BLaER1 (cell line): ENCODE data around the gene MAPKAPK3.

ENCODE experiments used
- H3K27ac ChIP-seq: shearing (Covaris generic); formaldehyde crosslinking; 2 replicates; pipeline ENCODE4 v1.8.1; 2022
- H3K27me3 ChIP-seq: shearing (Covaris generic); formaldehyde crosslinking; 2 replicates; pipeline ENCODE4 v1.8.1; 2022
- H3K36me3 ChIP-seq: shearing (Covaris generic); formaldehyde crosslinking; 2 replicates; pipeline ENCODE4 v1.8.1; 2022
- H3K4me1 ChIP-seq: shearing (Covaris generic); formaldehyde crosslinking; 2 replicates; pipeline ENCODE4 v1.8.1; 2022
- H3K4me2 ChIP-seq: shearing (Covaris generic); formaldehyde crosslinking; 2 replicates; pipeline ENCODE4 v1.8.1; 2022
- H3K4me3 ChIP-seq: shearing (Covaris generic); formaldehyde crosslinking; 2 replicates; pipeline ENCODE4 v1.8.1; 2022
- H3K9ac ChIP-seq: shearing (Covaris generic); formaldehyde crosslinking; 2 replicates; pipeline ENCODE4 v1.8.1; 2022
- H3K9me3 ChIP-seq: shearing (Covaris generic); formaldehyde crosslinking; 2 replicates; pipeline ENCODE4 v1.8.1; 2022
- H4K20me1 ChIP-seq: shearing (Covaris generic); formaldehyde crosslinking; 2 replicates; pipeline ENCODE4 v1.8.1; 2022
- Cebpa-rat ChIP-seq: shearing (Covaris generic); IDR thresholded peaks from 2 replicates; pipeline ENCODE4 v1.8.1; 2022

Gene MAPKAPK3

DNA sequence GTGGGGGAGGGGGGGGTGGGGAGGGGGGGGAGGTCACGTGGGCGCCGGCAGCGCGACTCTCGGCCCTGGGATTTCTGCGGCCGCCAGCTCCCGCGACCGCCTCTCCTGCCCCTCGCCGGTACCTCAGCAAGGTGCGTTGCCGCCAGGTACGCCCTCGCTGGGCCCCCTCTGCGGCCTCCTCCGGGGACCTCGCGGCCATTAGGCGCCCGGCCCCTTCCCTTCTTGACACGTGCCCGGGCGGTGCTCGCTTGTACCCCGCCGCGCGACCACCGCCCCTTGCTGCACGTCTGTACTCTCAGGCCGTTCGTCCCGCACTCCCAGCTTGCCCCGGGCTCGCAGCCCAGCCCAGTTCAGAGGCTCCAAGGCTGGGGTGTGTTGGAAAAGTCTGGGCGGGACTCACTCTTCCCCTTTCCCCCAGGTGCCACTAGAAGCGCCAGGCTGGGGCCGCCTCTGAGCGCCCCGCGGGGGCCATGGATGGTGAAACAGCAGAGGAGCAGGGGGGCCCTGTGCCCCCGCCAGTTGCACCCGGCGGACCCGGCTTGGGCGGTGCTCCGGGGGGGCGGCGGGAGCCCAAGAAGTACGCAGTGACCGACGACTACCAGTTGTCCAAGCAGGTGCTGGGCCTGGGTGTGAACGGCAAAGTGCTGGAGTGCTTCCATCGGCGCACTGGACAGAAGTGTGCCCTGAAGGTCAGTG lies at the start of gene MAPKAPK3:
MAPKAPK3 (plus strand) TSS at position 56 of the 696 bp plus-strand sequence; CDS start at position 471, 415 bp downstream.
- Histone ChIP-seq H3K4me2 (peak within 1 kb of the TSS; percentile 98), H3K4me3 (peak within 1 kb of the TSS; percentile 94), H3K9me3 (no peaks in the 10 kb centered on the region), H3K27ac (peak within 1 kb of the TSS; percentile 93), H3K36me3 (peaks cover 14% of the 10 kb centered on the region), H3K9ac (peak within 1 kb of the TSS; percentile 91), H3K27me3 (no peaks in the 10 kb centered on the region), H4K20me1 (peaks cover 14% of the 10 kb centered on the region), H3K4me1 (peaks cover 59% of the 10 kb centered on the region)
- no peak for TF ChIP-seq Cebpa-rat

DNA sequence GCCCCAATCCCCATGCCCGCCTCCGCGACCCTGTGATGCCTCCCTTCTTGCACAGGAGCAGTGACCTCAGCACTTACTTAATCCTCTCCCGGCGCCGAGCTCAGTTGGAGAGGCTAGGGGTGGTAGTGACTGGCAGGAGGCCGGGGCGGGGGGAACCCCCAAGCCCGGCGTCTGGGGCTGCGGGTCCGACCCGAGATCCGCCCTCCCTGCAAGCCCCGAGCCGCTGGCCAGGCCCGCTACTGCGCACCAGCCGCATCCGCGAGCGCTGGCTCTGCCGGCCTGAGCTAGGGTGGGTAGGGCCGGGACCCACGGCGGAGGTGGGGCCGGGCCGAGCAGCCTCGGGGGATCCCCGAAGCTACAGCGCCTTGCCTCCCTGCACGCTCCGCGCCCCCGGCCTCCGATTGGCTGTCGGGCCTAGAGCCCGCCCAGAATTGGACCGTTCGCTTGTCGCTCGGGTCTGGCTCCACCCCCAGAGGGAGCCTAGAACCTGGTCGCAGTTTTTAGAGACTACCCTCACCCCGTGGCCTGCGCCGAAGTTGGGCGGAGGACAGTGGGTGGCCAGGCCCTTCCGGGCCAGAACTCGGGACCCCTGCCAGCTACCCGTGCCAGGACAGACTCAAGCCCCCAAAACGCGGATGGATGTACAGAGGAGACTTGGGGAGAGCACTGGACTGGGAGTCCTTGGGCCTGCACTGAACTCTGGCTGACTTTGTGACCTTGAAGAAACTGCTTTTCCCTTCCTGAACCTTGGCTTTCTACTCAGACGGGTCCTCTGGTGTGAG lies 49.4 kb upstream of the MAPKAPK3 start, which contains the start of gene C3orf18:
C3orf18 (minus strand) TSS at position 362 of the 782 bp plus-strand sequence. CDS start 2,048 bp downstream, outside the sequence.
- Histone ChIP-seq H3K4me2 (peak within 1 kb of the TSS; percentile 95), H4K20me1 (no peaks in the 10 kb centered on the region), H3K9ac (peak within 1 kb of the TSS; percentile 85), H3K4me3 (peak within 1 kb of the TSS; percentile 84), H3K9me3 (no peaks in the 10 kb centered on the region), H3K27ac (peak within 1 kb of the TSS; percentile 87), H3K27me3 (no peaks in the 10 kb centered on the region; the same call in 1 of the 2 replicates), H3K4me1 (peaks cover 41% of the 10 kb centered on the region), H3K36me3 (peaks cover 13% of the 10 kb centered on the region)
- TF ChIP-seq Cebpa-rat, result no peak

DNA sequence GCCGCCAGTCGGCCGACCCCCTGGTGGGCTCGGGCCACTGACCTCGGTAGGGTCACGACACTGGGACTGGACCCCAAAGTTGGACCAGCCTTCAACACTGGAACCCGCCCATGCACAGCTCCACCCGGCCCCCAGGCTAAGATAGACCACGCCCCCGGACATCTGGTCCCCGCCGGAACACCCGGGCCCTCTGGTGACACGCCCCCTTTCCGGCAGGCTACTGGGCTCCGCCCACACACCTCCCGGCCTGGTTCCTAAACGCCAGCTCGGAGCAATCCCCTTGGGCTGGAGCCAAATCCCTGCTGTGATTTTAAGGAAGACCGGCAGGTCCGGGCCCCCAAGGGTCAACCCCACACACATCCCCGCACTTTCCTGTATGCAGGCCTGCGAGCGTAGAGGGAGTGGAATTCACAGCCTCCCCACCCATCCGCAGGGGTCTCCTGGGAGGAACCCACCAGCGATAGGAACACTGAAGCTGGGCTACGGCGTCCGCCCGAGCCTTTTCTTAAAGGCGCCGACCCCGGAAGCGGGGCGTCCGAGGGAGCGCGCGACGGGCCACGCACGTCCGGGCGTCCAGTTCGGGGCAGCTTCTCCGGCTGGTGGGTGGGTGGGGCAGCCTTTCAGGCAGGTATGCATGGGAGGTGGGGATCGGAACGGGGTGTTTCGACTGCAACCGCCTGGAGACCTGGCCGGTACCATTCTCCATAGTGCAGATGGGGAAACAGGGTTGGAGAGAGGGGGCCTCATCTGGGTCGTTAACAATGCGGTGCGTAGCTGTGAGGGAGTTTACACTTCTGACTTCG lies 47.8 kb upstream of the MAPKAPK3 start, which contains the start of gene HEMK1:
HEMK1 (plus strand) TSS at position 576 of the 803 bp plus-strand sequence. CDS start 1,583 bp downstream, outside the sequence.
- Histone ChIP-seq H3K9ac (peak within 1 kb of the TSS; percentile 85), H4K20me1 (peaks cover 6% of the 10 kb centered on the region; the same call in 1 of the 2 replicates), H3K27ac (peak within 1 kb of the TSS; percentile 87), H3K4me2 (peak within 1 kb of the TSS; percentile 95), H3K27me3 (no peaks in the 10 kb centered on the region; the same call in 1 of the 2 replicates), H3K36me3 (peaks cover 29% of the 10 kb centered on the region), H3K4me3 (peak within 1 kb of the TSS; percentile 84), H3K9me3 (no peaks in the 10 kb centered on the region), H3K4me1 (peaks cover 36% of the 10 kb centered on the region)
- TF ChIP-seq Cebpa-rat, result no peak

DNA sequence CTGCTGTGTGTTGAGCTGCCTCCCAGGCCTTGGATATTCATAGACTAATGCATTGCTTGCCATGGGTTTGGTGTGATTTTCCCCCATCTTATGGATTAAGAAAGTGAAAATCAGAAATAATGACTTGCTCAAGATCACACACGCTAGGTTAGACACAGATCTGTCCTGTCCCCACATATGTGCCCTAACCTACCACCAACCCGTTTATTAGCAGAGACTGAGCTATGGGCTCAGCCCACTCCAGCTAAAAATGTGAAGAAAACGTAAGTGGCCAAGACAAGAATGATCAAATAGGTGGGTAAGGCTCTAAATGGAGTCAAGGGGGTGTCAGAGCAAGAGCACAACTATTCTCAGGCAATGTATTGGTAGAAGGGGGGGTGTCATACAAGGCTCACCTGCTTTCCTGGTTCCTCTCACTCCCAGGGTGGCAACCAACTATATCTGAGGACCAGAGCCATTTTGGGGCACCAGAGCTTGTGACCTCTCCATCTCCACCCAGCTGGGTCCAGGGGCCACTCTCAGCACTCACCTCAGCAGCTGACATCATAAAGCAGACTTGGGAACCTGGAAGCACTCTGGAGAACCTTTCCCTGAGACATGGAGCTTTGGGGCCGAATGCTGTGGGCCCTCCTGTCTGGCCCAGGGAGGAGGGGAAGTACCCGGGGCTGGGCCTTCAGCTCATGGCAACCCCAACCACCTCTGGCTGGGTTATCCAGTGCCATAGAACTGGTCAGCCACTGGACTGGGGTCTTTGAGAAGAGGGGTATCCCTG lies 46.3 kb upstream of the MAPKAPK3 start:
- Histone ChIP-seq H3K27ac (no peak overlapping the region), H3K9me3 (no peaks in the 10 kb centered on the region), H3K4me2 (peak overlapping the region; percentile 95), H3K4me3 (peak overlapping the region; percentile 84), H3K36me3 (peaks cover 43% of the 10 kb centered on the region), H3K4me1 (peaks cover 36% of the 10 kb centered on the region), H3K9ac (peak overlapping the region; percentile 85), H4K20me1 (peaks cover 12% of the 10 kb centered on the region), H3K27me3 (no peaks in the 10 kb centered on the region; the same call in 1 of the 2 replicates)
- no peak for TF ChIP-seq Cebpa-rat

DNA sequence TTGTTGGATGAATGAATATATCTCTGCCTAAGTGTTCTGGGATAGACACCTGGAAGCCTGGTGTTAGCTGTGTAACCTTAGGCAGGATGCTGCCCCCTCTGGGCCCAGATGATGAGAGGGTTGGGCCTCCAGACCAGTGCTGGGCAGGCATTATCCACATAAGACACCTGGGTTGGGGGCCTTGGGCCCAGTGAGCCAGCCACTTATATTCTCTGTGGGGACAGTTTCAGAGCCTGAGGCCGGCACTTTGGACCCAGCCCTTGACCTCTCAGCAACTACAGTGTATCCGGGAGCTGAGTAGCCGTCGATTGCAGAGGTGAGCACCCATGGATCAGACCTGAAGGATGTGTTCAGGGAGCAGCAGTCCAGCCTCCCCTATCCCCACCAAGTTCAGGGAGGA lies 45.5 kb upstream of the MAPKAPK3 start:
- Histone ChIP-seq H3K27me3 (no peaks in the 10 kb centered on the region; the same call in 1 of the 2 replicates), H3K27ac (no peak overlapping the region), H3K4me3 (no peak overlapping the region), H3K9me3 (no peaks in the 10 kb centered on the region), H3K4me1 (peaks cover 36% of the 10 kb centered on the region), H3K9ac (no peak overlapping the region), H3K36me3 (peaks cover 51% of the 10 kb centered on the region), H4K20me1 (peaks cover 12% of the 10 kb centered on the region), H3K4me2 (no peak overlapping the region)
- no peak for TF ChIP-seq Cebpa-rat

DNA sequence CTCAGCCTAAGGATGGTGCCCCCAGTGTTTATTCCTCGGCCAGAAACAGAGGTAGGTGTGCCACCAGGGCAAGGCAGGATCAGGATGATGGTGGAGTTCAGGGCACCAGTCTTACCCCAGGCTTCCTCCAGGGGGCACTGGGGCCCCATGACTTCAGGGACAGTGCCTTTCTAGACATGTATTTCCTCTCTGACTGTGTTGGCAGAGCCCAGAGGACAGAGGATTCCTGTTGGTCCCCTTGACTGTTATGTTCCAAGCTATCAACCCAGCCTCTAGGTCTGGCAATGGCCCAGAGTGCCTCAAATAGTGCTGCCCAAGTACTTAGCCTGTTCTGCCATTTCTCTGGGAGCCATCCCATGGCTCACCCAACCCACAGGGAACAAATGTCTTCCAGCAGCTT lies 44.8 kb upstream of the MAPKAPK3 start:
- H3K36me3 ChIP-seq, result peaks cover 58% of the 10 kb centered on the region
- H3K9me3 ChIP-seq, result no peaks in the 10 kb centered on the region
- no peak for TF ChIP-seq Cebpa-rat
- H3K27me3 ChIP-seq, result no peaks in the 10 kb centered on the region; the same call in 1 of the 2 replicates
- H3K4me1 ChIP-seq, result peaks cover 31% of the 10 kb centered on the region
- H3K4me2 ChIP-seq, result no peak overlapping the region
- no peak overlapping the region for H3K9ac ChIP-seq
- 0 out of 2 replicates have a peak overlapping the region, but pooled peaks have one; percentile 18 for H3K27ac ChIP-seq
- no peak overlapping the region for H3K4me3 ChIP-seq
- H4K20me1 ChIP-seq, result peaks cover 12% of the 10 kb centered on the region

DNA sequence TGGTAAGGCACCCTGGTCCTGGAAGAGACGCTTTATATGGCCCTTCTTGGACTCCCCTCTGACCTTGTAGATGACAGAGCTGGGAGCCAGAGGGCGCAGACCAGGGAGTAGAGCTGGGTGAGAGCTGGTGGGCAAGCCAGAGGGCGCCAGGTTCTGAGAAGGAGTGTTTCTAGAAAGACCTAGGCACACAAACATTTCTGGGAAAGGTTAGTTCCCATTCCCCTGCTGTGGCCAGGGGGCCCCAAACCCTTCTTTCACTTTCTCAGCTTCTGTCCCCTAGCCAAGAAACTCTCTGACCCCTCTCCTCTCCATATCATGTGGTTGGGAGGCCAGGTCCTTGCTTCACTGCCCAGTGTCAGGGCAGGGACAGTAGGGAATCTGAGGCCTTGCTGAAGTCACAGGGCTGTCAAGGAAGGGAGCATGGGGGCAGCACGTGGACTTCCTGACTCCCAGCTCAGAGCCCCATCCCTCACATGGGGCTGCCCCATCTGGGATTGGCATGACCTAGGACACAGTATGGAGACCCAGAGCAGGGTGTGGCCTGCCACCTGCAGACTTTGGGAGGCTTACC lies 44.1 kb upstream of the MAPKAPK3 start:
- Histone ChIP-seq H3K27ac (no peak overlapping the region), H3K4me2 (no peak overlapping the region), H4K20me1 (peaks cover 12% of the 10 kb centered on the region), H3K9ac (no peak overlapping the region; the same call in 1 of the 2 replicates), H3K27me3 (no peaks in the 10 kb centered on the region; the same call in 1 of the 2 replicates), H3K4me1 (peaks cover 24% of the 10 kb centered on the region), H3K36me3 (peaks cover 65% of the 10 kb centered on the region), H3K4me3 (no peak overlapping the region), H3K9me3 (no peaks in the 10 kb centered on the region)
- TF ChIP-seq Cebpa-rat, result no peak
